Kidney (tissue), 14 donors: ENCODE measurements around the gene LRRC47. TPM values are rescaled to one million over a fixed set of nuclear protein-coding genes. Genes with fewer than 3 reads are reported as not detected.

Source experiments
- DNase-seq, 5 donors: peaks; one replicate each; pipeline ENCODE4 v3.0.0-alpha.2; 2013 to 2020
- FAIRE-seq: peaks from 2 replicates; lab custom pipeline; 2012; peaks lifted over from hg19 to GRCh38; lab: Jason Lieb, UNC
- H3K27ac ChIP-seq, 2 donors: one replicate each; pipeline ENCODE4 v1.7.0; 2013; ENCODE audit warnings: low read depth in 2 of 2, low read length in 2 of 2, inconsistent platforms in 1 of 2
- H3K27me3 ChIP-seq: one replicate; pipeline ENCODE4 v1.7.1; 2013; ENCODE audit warnings: low read length, inconsistent platforms; ENCODE audit not compliant: control insufficient read depth, insufficient read depth
- H3K36me3 ChIP-seq, 3 donors: one replicate each; pipeline versions ENCODE4 v1.7.0 to v1.7.1; 2013; ENCODE audit warnings: low read length in 3 of 3, control low read depth in 1 of 3, inconsistent platforms in 1 of 3; ENCODE audit not compliant: insufficient read depth in 3 of 3, control insufficient read depth in 2 of 3
- H3K4me1 ChIP-seq, 3 donors: one replicate each; pipeline versions ENCODE4 v1.7.0 to v1.7.1; 2013; ENCODE audit warnings: low read length in 3 of 3, inconsistent platforms in 1 of 3, low read depth in 1 of 3; ENCODE audit not compliant: control insufficient read depth in 2 of 3, insufficient read depth in 2 of 3
- H3K4me3 ChIP-seq, 3 donors: one replicate each; pipeline versions ENCODE4 v1.7.0 to v1.8.1; 2013; ENCODE audit warnings: low read length in 3 of 3, control low read depth in 1 of 3, inconsistent platforms in 1 of 3
- H3K9ac ChIP-seq, 3 donors: one replicate each; pipeline versions ENCODE4 v1.7.0 to v1.7.1; 2013; ENCODE audit warnings: low read length in 3 of 3, control low read depth in 1 of 3, inconsistent platforms in 1 of 3
- H3K9me3 ChIP-seq, 3 donors: one replicate each; pipeline versions ENCODE4 v1.7.0 to v1.7.1; 2013; ENCODE audit warnings: low read length in 3 of 3, control low read depth in 1 of 3, inconsistent platforms in 1 of 3; ENCODE audit not compliant: control insufficient read depth in 2 of 3, insufficient read depth in 1 of 3
- intact Hi-C: fragments of 100-400 bp; cut with DNase I; formaldehyde crosslinking; loops from one replicate; pipeline ENCODE4 v1.11.1; 2022
- polyA plus RNA-seq: library from polyadenylated mRNA; stranded (reverse); fragments of 350-450 nt; fragmentation: Illumina TruSeq; extraction: RNeasy Lipid Tissue Mini Kit (QIAGEN cat#74804); gene quantifications from one replicate; pipeline ENCODE4 v1.2.3, GENCODE V29; 2014; ENCODE audit warnings: low read depth, low replicate concordance; ENCODE audit not compliant: insufficient read depth
- total RNA-seq: library from RNA; stranded (reverse); fragmentation: NEBNext Ultra II Directional; extraction: Animal tissue kit (Norgen Biotek cat#: 25700); gene quantifications from one replicate; pipeline ENCODE4 v1.2.1, GENCODE V29; 2021
- TF ChIP-seq, protein P1 (sequence below): IDR thresholded peaks from 3 replicates; pipeline ENCODE4 v1.5.1; 2012; ENCODE audit warnings: mild to moderate bottlenecking, moderate library complexity, borderline replicate concordance; ENCODE audit not compliant: insufficient read depth; ENCODE audit errors: extremely low read depth
- donor health status: control.
- donor health status: control.
- donor health status: control.
- donor health status: control.
- donor health status: control.
- donor health status: DM: yes; HTN: yes; CAD: no.
- donor health status: Normal renal cell carcinoma (clear cell type).

LRRC47 gene
- total and polyA plus RNA-seq, 2 donors from 2014 or later: 28.8 to 42.4 TPM

DNA sequence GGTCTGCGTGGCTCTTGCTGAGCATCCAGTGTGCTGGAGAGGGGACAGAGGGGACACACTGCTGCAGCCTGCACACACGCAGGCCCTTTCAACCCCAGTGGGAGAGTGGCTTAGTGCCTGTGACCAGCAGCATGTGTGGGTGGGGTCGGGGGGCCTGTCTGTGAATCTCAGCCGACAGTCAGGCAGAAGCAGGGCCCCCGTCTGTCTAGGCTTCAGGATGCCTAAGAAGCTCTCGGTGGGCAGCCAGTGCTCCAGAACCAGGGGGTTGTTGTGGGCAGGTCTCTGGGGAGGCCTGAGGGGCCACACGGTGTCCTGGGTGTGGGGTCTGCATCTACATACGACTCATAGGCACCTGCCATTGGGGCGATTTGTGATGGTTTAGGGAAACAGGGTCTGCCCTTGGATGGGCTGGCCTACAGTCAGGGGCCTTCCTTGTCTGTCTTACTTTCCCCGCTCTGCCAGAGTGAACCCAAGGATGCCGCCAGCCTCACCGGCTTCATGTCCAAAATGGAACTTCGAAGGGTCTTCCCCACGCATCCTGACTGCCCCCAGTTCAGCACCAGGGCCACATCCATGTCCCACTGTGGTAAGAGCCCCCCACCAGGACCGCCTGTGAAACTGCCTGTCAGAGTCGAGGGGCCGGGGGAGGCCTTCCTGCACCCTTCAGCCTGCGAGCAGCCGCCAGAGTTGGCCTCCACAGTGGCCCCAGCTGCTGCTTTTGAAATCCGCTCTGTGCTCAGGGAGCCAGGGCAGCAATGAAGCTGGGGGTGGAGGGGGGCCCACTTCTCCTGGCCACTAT is 42.4 kb downstream of the LRRC47 start:
- no peak overlapping the region for H3K9ac ChIP-seq
- no peak overlapping the region for H3K27ac ChIP-seq
- no peaks in the 10 kb centered on the region for H3K36me3 ChIP-seq
- no peaks in the 10 kb centered on the region for H3K9me3 ChIP-seq
- H3K4me3 ChIP-seq: no peak overlapping the region
- H3K27me3 ChIP-seq: no peaks in the 10 kb centered on the region
- TF ChIP-seq, protein P1, sequence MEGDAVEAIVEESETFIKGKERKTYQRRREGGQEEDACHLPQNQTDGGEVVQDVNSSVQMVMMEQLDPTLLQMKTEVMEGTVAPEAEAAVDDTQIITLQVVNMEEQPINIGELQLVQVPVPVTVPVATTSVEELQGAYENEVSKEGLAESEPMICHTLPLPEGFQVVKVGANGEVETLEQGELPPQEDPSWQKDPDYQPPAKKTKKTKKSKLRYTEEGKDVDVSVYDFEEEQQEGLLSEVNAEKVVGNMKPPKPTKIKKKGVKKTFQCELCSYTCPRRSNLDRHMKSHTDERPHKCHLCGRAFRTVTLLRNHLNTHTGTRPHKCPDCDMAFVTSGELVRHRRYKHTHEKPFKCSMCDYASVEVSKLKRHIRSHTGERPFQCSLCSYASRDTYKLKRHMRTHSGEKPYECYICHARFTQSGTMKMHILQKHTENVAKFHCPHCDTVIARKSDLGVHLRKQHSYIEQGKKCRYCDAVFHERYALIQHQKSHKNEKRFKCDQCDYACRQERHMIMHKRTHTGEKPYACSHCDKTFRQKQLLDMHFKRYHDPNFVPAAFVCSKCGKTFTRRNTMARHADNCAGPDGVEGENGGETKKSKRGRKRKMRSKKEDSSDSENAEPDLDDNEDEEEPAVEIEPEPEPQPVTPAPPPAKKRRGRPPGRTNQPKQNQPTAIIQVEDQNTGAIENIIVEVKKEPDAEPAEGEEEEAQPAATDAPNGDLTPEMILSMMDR: no peak
- H3K4me1 ChIP-seq: no peaks in the 10 kb centered on the region
- no peak for FAIRE-seq
- intact Hi-C loops: no loop called here
- DNase-seq: peak in 1 of 5 donors; percentile 38

DNA sequence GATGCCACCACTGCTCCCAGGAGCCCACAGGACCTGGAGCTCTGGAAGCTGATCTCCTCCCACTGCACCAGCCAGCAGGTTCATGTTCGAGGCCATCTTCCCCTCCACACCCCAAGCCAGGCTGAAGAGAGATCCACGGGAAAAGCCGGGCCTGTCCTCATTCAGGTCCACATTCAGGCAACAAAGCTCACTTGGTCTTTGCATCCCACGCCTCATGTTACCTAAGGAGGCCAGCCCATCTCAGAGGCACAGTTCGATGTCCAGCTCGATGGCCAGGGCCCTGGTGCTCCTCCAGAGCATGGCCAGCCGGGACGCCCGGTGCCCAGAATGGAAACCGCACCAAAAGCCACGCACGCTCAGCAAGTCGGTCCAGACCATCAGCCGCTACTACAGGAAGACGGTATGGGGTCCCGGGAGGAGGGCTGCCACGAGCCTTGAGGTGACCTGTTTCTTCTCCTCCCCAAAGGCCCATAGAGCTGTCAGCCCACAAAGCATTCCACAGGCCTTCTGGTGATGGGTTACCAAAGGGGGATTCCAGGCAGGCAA is 43.8 kb downstream of the LRRC47 start, which contains the start of gene CCDC27:
TSS of gene CCDC27 (plus strand) at position 51 of the 546 bp plus-strand sequence. CDS start at position 83, 32 bp downstream.
- H3K4me1 ChIP-seq: peaks cover 0 to 3% (median 0%) of the 10 kb centered on the region in 3 donors
- FAIRE-seq: no peak
- intact Hi-C loops: no loop called here

DNA sequence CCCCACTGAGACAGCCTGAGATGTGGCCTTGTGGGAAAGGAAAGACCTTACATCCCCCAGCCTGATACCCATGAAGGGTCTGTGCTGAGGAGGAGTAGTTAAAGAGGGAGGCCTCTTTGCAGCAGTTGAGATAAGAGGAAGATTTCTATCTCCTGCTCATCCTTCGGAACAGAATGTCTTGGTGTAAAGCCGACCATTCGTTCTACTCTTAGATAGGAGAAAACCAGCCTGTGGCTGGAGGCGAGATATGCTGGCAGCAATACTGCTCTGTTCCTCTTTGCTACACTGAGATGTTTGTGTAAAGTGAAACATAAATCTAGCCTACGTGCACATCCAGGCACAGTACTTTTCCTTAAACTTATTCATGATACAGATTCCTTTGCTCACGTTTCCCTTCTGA is 45.6 kb downstream of the LRRC47 start:
- H3K9ac ChIP-seq: no peak overlapping the region
- H3K4me1 ChIP-seq: peaks cover 0 to 10% (median 0%) of the 10 kb centered on the region in 3 donors
- no peak overlapping the region for H3K27ac ChIP-seq
- TF ChIP-seq, protein P1: no peak
- H3K4me3 ChIP-seq: no peak overlapping the region
- peak in 1 of 5 donors; percentile 39 for DNase-seq
- intact Hi-C loops: no loop called here
- no peaks in the 10 kb centered on the region for H3K27me3 ChIP-seq
- FAIRE-seq: no peak
- no peaks in the 10 kb centered on the region for H3K36me3 ChIP-seq
- no peaks in the 10 kb centered on the region for H3K9me3 ChIP-seq

More for the DNA sequence above, 43.8 kb downstream of the LRRC47 start, which contains the start of gene CCDC27:
- Histone ChIP-seq H3K9ac (no peak within 1 kb of the TSS), H3K9me3 (no peaks in the 10 kb centered on the region), H3K36me3 (no peaks in the 10 kb centered on the region), H3K27me3 (no peaks in the 10 kb centered on the region), H3K27ac (no peak within 1 kb of the TSS), H3K4me3 (no peak within 1 kb of the TSS)
- TF ChIP-seq, protein P1: no peak
- peak in 1 of 5 donors; percentile 62 for DNase-seq
